H7 (cell line): Measurements from ENCODE around the gene SYN1. TPM values are rescaled to one million over a fixed set of nuclear protein-coding genes. Genes with fewer than 3 reads are reported as not detected.

Experiments used
- DNase-seq: peaks from one replicate; pipeline ENCODE4 v3.0.0; 2012
- H3K27me3 ChIP-seq: 2 replicates; pipeline ENCODE4 v1.6.0; 2011; ENCODE audit warnings: mild to moderate bottlenecking, low read length; ENCODE audit not compliant: control insufficient read depth, insufficient read depth
- H3K36me3 ChIP-seq: replicated peaks from 2 replicates; pipeline ENCODE4 v1.5.1; 2011; ENCODE audit warnings: low read length; ENCODE audit not compliant: control insufficient read depth, insufficient read depth
- H3K4me3 ChIP-seq: 2 replicates; pipeline ENCODE4 v1.5.1; 2011; ENCODE audit warnings: low read depth, mild to moderate bottlenecking, control low read depth, low read length, moderate library complexity; ENCODE audit not compliant: insufficient read depth
- total RNA-seq: library from RNA; depleted of rRNA; stranded (reverse); fragments of >200 nt; shearing (Covaris generic); gene quantifications from 2 replicates; pipeline ENCODE4 v1.2.3, GENCODE V29; 2014

The SYN1 gene
- total RNA-seq, 1 experiment from 2014 or later, result 2.1 TPM

DNA sequence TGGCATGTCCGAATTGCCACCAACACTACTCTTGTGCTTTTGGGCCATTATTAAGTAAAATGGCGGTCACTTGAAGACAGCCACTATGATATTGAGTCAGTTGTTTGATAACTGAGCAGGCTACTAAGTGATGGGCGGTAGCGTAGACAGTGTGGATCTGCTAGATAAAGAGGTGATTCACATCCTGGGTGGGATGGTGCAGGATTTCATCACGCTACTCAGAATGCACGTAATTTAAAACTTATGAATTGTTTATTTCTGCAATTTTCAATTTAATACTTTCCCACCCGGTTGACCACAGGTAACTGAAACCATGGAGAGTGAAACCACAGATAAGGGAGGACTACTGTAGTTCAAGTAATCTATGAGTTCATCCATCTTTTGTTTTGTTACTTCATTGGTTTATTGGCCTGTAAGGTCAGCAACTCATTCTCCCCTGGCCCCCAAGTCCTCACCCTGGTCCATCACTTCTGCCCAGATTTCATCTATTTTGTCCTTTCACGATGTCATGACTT, 55.8 kb downstream of the SYN1 start:
- H3K27me3 ChIP-seq, result no peaks in the 10 kb centered on the region; the same call in 1 of the 2 replicates

DNA sequence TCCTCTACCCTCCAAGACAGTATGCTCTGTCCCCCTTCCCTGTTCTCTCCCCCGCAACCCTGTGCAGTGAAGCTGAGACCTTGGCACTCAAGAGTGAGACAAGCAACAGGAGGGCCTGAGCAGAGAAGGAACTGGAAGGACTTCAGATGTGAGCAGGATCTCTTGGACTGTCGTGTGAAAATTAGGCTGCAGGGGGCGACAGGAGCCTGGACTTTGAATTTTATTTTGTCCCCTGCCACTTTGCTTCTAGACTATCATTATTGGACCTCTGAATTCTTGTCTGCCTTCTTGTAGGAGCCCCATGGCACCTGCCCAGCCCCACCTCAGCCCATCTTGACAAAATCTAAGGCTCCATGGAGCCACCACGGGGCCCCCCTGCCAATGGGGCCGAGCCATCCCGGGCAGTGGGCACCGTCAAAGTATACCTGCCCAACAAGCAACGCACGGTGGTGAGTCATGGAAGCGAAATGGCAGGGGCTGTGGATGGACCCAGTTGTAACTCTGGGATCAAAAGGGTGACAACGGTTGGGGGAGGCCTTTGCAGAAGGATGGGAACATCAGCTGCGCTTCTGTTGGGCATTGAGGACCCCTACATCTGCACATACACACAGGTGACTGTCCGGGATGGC, 56.9 kb downstream of the SYN1 start:
- Histone ChIP-seq H3K27me3 (no peaks in the 10 kb centered on the region; the same call in 1 of the 2 replicates), H3K4me3 (no peak overlapping the region), H3K36me3 (peaks cover 3% of the 10 kb centered on the region)
- peak; percentile 52 for DNase-seq

More for the DNA sequence above, 55.8 kb downstream of the SYN1 start:
- peaks cover 3% of the 10 kb centered on the region for H3K36me3 ChIP-seq
- DNase-seq, result no peak
- no peak overlapping the region for H3K4me3 ChIP-seq

DNA sequence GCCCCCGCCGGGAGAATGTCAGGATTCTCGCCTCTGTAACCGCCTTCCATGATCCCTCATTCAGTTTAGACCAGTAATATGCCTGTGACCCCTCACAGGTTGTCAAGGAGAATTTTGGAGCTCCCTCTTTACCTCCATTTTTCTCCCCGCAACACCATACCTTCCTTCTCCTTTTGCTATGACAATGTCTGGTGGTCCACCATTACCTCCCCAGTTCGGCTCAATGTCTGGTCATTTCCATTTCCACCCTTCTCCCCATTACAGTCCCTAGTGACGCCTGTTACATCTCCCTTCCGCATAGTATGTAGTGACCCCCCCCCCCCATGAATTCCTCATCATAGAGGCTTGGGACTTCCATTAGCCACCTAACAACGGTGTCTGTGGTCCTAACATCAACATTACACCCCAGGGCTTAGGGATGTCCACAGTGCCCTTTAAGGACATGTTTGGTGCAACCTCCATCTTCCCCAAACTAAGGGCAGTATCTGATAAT, 58.0 kb downstream of the SYN1 start:
- no peak for DNase-seq
- H3K36me3 ChIP-seq, result peaks cover 3% of the 10 kb centered on the region

GRCh38 chrX:47560934-47561658, 58.6 kb downstream of the SYN1 start, which contains the start of gene ARAF:
Gene ARAF, plus strand, starts transcription at chrX:47561205. Its CDS starts 1,763 bp downstream, at chrX:47562968.
- peak; percentile 95 for DNase-seq
- Histone ChIP-seq H3K4me3 (peak within 1 kb of the TSS; percentile 61), H3K36me3 (peaks cover 3% of the 10 kb centered on the region), H3K27me3 (no peaks in the 10 kb centered on the region; the same call in 1 of the 2 replicates)

More for the DNA sequence above, 58.0 kb downstream of the SYN1 start:
- H3K4me3 ChIP-seq, result peak overlapping the region; percentile 61
- no peaks in the 10 kb centered on the region; the same call in 1 of the 2 replicates for H3K27me3 ChIP-seq

DNA sequence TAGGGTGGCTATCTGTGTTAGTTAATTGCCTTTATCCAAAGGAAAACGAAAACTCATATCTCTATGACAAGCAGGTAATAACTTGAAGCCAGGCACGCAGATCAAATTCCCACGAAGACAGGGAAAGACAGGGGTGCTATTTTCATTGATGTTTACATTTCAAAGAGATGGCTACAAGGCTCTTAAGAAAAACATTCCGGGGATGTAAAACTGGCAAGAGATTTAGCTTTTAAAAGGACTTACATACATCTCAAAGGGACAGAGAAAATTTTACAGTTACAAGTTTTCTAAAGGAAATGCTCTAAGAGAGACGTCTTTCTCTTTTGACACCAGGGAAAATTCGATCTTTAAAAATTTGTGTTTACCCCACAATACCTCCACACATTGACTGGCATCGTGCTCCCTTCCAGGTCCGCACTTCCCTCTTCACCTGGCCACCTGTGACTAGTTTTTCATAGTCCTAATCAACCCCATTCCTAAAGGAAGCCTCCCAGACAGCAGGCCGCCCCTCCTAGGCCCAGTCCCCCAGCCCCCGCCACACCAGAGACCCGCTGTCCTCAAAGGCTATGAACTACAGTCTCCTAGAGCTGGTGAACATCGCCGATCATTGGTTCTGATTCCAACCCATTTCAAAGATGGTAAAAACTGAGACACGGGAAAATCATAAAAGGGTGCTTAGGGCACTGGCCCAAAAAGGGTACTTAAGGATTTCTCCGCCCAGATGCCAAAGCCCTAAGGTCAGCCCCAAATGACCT, 59.3 kb downstream of the SYN1 start:
- H3K36me3 ChIP-seq, result peaks cover 3% of the 10 kb centered on the region
- DNase-seq, result peak; percentile 26
- H3K4me3 ChIP-seq, result peak overlapping the region; percentile 38

GRCh38 chrX:47558436-47558835, 61.2 kb downstream of the SYN1 start:
- no peaks in the 10 kb centered on the region for H3K27me3 ChIP-seq
- H3K4me3 ChIP-seq, result no peak overlapping the region
- peaks cover 1% of the 10 kb centered on the region; the same call in 1 of the 2 replicates for H3K36me3 ChIP-seq
- DNase-seq, result no peak

More for the DNA sequence above, 59.3 kb downstream of the SYN1 start:
- H3K27me3 ChIP-seq, result no peaks in the 10 kb centered on the region

DNA sequence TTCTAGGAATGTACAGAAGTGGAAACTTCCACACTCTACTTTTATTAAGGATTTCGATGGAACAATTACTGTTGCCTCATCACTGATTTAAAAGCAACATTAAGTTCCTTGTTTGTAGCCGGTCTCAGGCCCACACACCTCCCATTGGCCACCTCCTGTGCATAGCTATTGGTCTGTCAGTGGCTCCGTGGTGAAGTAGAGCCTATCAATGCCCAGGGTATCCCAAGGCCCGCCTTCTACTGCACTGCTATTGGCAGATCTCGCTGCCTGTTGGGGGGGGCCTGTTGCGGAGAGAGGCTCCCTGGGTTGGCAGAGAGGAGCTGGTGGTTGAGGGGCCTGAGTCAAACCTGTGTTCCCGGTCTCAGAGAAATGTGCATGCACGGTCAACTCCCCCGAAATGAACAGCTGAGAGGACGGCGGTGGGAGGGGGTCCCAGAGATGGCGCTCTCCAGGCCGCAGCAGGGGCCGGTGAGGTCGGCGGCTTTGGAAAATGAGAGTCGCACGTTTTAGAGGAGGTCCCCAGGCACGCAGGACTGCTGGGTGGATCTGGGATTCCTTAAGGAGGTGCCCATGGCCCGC, 63.5 kb downstream of the SYN1 start:
- H3K4me3 ChIP-seq, result peak overlapping the region; percentile 52
- H3K36me3 ChIP-seq, result no peaks in the 10 kb centered on the region
- peak; percentile 84 for DNase-seq
- no peaks in the 10 kb centered on the region for H3K27me3 ChIP-seq

GRCh38 chrX:47543496-47543895, 76.2 kb downstream of the SYN1 start:
- DNase-seq, result no peak
- H3K36me3 ChIP-seq, result no peaks in the 10 kb centered on the region
- H3K4me3 ChIP-seq, result no peak overlapping the region
- H3K27me3 ChIP-seq, result no peaks in the 10 kb centered on the region

DNA sequence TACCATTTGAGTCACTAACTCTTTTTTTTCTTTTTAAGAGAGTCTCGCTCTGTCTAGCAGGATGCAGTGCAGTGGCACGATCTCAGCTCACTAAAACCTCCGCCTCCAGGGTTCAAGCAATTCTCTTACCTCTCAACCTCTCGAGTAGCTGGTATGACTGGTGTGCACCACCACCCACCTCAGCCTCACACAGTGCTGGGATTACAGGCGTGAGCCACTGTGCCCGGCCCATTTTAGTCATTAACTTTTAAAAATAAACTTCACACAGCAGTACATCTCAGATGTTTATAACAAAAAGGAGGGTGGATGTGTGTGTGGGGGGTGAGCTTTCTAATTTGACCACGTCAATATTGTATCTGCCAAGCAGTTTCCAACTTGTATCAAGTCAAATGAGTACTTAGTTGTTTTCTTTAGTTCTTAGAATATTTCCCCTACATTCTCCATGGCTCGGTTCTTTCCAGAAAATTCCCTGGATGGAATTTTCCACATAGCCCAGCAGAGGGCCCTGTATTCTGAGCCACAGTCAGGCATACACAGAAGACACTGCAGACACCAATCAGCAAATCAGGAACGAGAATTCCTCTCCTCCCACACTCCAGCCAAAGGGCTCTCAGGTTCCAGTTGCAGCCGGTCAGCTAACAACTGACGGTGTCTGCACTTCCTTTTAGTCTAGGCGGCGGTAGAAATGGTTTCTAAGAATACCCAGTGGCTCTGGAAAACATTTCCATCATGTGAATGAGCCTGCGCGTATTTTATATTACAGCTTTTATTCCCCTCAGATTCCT, 78.7 kb downstream of the SYN1 start:
- peak; percentile 76 for DNase-seq
- Histone ChIP-seq H3K27me3 (no peaks in the 10 kb centered on the region), H3K36me3 (no peaks in the 10 kb centered on the region), H3K4me3 (no peak overlapping the region)

GRCh38 chrX:47539860-47540259, 79.8 kb downstream of the SYN1 start:
- DNase-seq, result no peak
- no peak overlapping the region for H3K4me3 ChIP-seq
- H3K36me3 ChIP-seq, result no peaks in the 10 kb centered on the region
- no peaks in the 10 kb centered on the region for H3K27me3 ChIP-seq

DNA sequence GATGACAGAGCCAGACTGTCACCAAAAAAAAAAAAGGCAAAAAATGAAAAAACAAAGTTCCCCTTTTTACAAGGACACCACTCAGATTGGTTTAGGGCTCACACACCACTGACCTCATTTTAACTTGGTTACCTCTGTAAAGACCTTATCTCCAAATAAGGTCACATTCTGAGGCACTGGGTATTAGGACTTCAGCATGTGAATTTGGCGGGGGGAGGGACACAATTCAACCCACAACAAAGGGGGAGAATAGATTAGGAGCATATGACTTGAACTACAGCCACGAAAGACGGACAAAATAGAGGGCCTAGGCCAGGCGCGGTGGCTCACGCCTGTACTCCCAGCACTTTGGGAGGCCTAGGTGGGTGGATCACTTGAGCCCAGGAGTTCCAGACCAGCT, 89.6 kb downstream of the SYN1 start:
- no peak for DNase-seq
- Histone ChIP-seq H3K36me3 (no peaks in the 10 kb centered on the region), H3K27me3 (no peaks in the 10 kb centered on the region), H3K4me3 (no peak overlapping the region)

- H3K4me3 ChIP-seq, result no peak overlapping the region
Measured at GRCh38 chrX:47529548-47529947, 90.1 kb downstream of the SYN1 start.

DNA sequence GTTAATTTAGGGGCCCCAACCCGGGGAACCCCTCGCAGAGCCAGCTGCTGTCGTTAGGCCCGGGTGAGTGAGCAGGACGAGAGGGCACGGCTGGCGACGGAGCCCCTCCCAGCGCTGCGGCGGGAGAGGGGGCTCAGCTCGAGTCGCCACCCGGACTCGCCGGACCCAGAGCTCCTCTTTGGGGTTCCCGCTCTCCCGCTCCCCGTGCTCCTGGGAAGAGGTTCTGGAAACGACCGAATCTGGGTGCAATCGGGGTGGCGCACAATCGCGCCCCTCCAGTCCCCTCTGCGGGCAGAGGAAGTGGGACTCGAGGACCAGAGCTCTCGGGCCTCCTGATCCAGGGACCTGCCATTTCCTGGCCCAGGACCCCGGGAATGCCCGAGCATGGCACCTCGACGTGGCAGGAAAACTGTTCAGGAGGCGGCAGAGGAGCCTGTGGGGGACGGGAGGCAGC, 95.9 kb downstream of the SYN1 start:
- H3K4me3 ChIP-seq, result peak overlapping the region; percentile 50

More at GRCh38 chrX:47529548-47529947, 90.1 kb downstream of the SYN1 start:
- no peaks in the 10 kb centered on the region for H3K27me3 ChIP-seq
- H3K36me3 ChIP-seq, result no peaks in the 10 kb centered on the region
- DNase-seq, result no peak

More for the DNA sequence above, 95.9 kb downstream of the SYN1 start:
- no peak for DNase-seq
- H3K36me3 ChIP-seq, result no peaks in the 10 kb centered on the region
- no peaks in the 10 kb centered on the region; the same call in none of the 2 replicates for H3K27me3 ChIP-seq
